B cell (primary cell): ENCODE results near the gene MORC2. TPM values are rescaled to one million over a fixed set of nuclear protein-coding genes. Genes with fewer than 3 reads are reported as not detected.

Experiments used
- ATAC-seq: fragments of 200-7000 bp; cut with Tn5 transposase; one replicate; pipeline ENCODE4 v1.10.0; 2021; ENCODE audit warnings: low read depth, mild to moderate bottlenecking, moderate number of reproducible peaks, moderate library complexity
- CTCF ChIA-PET: fragments of 350-600 bp; sonication (Branson Sonifier 250); formaldehyde crosslinking; loops from one replicate; lab custom pipeline; 2021; ENCODE audit warnings: antibody characterized with exemption, inconsistent platforms; lab: Charles Lee
- POLR2A ChIA-PET: fragments of 350-600 bp; sonication (Branson Sonifier 250); formaldehyde crosslinking; loops from one replicate; lab custom pipeline; 2021; ENCODE audit warnings: antibody characterized with exemption; lab: Charles Lee
- DNase-seq: peaks from one replicate; pipeline ENCODE4 v3.0.0; 2013
- H2AFZ ChIP-seq: 2 replicates; pipeline ENCODE4 v1.6.1; 2012; ENCODE audit warnings: mild to moderate bottlenecking, low read depth, low read length; ENCODE audit not compliant: insufficient read depth, poor library complexity, severe bottlenecking
- H3K27ac ChIP-seq, 2 donors: 1 replicate in 1 of 2; 2 replicates in 1 of 2; pipeline ENCODE4 v1.5.1; 2012 to 2013; ENCODE audit warnings: low read length in 2 of 2, mild to moderate bottlenecking in 2 of 2, moderate library complexity in 1 of 2
- H3K27me3 ChIP-seq, 4 experiments: fragments of 200-600 bp in 1 of 4; sonication (generic) in 1 of 4; replicated peaks in 1 of 4; 1 replicate in 2 of 4; 2 replicates in 2 of 4; pipeline versions ENCODE4 v1.6.1 to v1.7.0; 2013 to 2016; ENCODE audit warnings: low read length in 3 of 4, mild to moderate bottlenecking in 2 of 4, mixed read lengths in 1 of 4, moderate library complexity in 1 of 4; ENCODE audit not compliant: insufficient read depth in 4 of 4, control insufficient read depth in 3 of 4; ENCODE audit errors: control extremely low read depth in 1 of 4
- H3K36me3 ChIP-seq, 2 experiments: replicated peaks in 1 of 2; 1 replicate in 1 of 2; 2 replicates in 1 of 2; pipeline versions ENCODE4 v1.6.1 to v1.7.1; 2013; ENCODE audit warnings: low read length in 1 of 2; ENCODE audit not compliant: insufficient read depth in 2 of 2, control insufficient read depth in 1 of 2; ENCODE audit errors: control extremely low read depth in 1 of 2, extremely low read depth in 1 of 2
- H3K4me1 ChIP-seq, 2 donors: fragments of 200-600 bp in 1 of 2; sonication (generic) in 1 of 2; 1 replicate in 1 of 2; 2 replicates in 1 of 2; pipeline versions ENCODE4 v1.5.1 to v1.6.1; 2013 to 2017; ENCODE audit warnings: low read length in 2 of 2; ENCODE audit not compliant: control insufficient read depth in 2 of 2, insufficient read depth in 2 of 2
- H3K4me2 ChIP-seq: replicated peaks from 2 replicates; pipeline ENCODE3; 2012; ENCODE audit warnings: mild to moderate bottlenecking, low read depth, low read length; ENCODE audit not compliant: poor library complexity, severe bottlenecking
- H3K4me3 ChIP-seq, 5 experiments: fragments of 200-600 bp in 1 of 5; sonication (generic) in 1 of 5; 1 replicate in 3 of 5; 2 replicates in 2 of 5; pipeline versions ENCODE4 v1.5.1 to v1.7.0; 2011 to 2016; ENCODE audit warnings: low read length in 4 of 5, mild to moderate bottlenecking in 4 of 5, low read depth in 2 of 5, control low read depth in 1 of 5, moderate library complexity in 1 of 5; ENCODE audit not compliant: insufficient read depth in 1 of 5; ENCODE audit errors: control extremely low read depth in 1 of 5, extremely low read depth in 1 of 5
- H3K79me2 ChIP-seq: fragments of 200-600 bp; sonication (generic); one replicate; pipeline ENCODE4 v1.6.0; 2016; ENCODE audit warnings: low read length; ENCODE audit not compliant: control insufficient read depth, insufficient read depth
- H3K9ac ChIP-seq: fragments of 200-600 bp; sonication (generic); 2 replicates; pipeline ENCODE4 v1.6.1; 2017; ENCODE audit warnings: mild to moderate bottlenecking, low read length, moderate library complexity
- H3K9me3 ChIP-seq, 3 donors: one replicate each; pipeline versions ENCODE4 v1.6.1 to v1.7.1; 2013; ENCODE audit warnings: low read length in 2 of 3; ENCODE audit not compliant: control insufficient read depth in 2 of 3, insufficient read depth in 1 of 3; ENCODE audit errors: control extremely low read depth in 1 of 3
- H4K20me1 ChIP-seq: 2 replicates; pipeline ENCODE4 v1.6.0; 2012; ENCODE audit warnings: mild to moderate bottlenecking, low read length; ENCODE audit not compliant: insufficient read depth, control insufficient read depth, poor library complexity, severe bottlenecking
- H3K27ac Mint-ChIP-seq: one replicate; pipeline ENCODE4 v1.8.0; 2021; ENCODE audit warnings: mixed read lengths
- H3K27me3 Mint-ChIP-seq: one replicate; pipeline ENCODE4 v1.8.0; 2021; ENCODE audit warnings: mixed read lengths
- H3K4me1 Mint-ChIP-seq: one replicate; pipeline ENCODE4 v1.8.0; 2021; ENCODE audit warnings: mixed read lengths
- H3K4me3 Mint-ChIP-seq: one replicate; pipeline ENCODE4 v1.8.0; 2021; ENCODE audit warnings: mixed read lengths
- H3K9me3 Mint-ChIP-seq: one replicate; pipeline ENCODE4 v1.8.0; 2022; ENCODE audit warnings: mixed read lengths; ENCODE audit not compliant: insufficient read depth
- EZH2 ChIP-seq: IDR thresholded peaks from 2 replicates; pipeline ENCODE4 v1.6.1; 2012; ENCODE audit warnings: borderline replicate concordance, low read depth, mild to moderate bottlenecking, moderate library complexity, low read length; ENCODE audit not compliant: insufficient read depth, poor library complexity, severe bottlenecking
- WGBS: methylation state at CpG from one replicate; pipeline ENCODE4 v1.1.5; 2013; ENCODE audit warnings: missing lambda C conversion rate; ENCODE audit not compliant: insufficient coverage; 5-methylcytosine and 5-hydroxymethylcytosine counted together
- intact Hi-C: fragments of 100-400 bp; cut with micrococcal nuclease; formaldehyde crosslinking; loops from one replicate; pipeline ENCODE4 v1.10.0; 2022
- polyA plus RNA-seq: library from polyadenylated mRNA; depleted of rRNA; stranded (reverse); fragments of >200 nt; gene quantifications from 2 replicates; pipeline ENCODE4 v1.2.3, GENCODE V29; 2012
- total RNA-seq, 2 donors: library from RNA; stranded (reverse); fragments of 120-200 nt in 1 of 2; gene quantifications; 1 replicate in 1 of 2; 2 replicates in 1 of 2; pipeline versions ENCODE4 v1.2.3 to v1.2.4, GENCODE V29; 2013 to 2022
- TF ChIP-seq, protein P1 (sequence below): fragments of 200-600 bp; IDR thresholded peaks from one replicate; pipeline ENCODE4 v1.8.0; 2022; ENCODE audit warnings: antibody characterized with exemption, mild to moderate bottlenecking

Gene MORC2
- total and polyA plus RNA-seq, 2 donors (not counting 1 experiment from before 2014, with no cell fraction given): 10.1 to 25.0 TPM

DNA sequence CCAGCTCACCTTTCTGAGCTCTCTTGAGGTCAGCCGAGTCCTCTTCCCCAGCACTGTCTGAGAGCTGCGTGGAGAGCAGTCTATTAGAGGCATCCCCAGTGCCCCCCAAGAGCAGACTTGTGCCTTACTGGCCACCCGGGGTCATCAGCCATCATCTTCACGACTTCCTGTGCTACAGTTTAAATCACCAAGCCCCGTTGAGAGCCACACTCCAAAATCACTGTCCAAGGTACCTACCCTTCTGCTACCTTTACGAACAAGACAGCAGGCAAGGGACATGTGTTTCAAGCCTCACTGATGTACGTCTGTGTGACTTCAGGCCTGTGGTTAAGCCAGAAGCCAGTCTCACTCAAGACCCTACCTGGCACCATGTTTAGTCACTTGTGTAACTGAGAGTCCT is 35.1 kb downstream of the MORC2 start:
- 96% methylated on average over 7 of the region's 7 CpGs for WGBS
- no peak overlapping the region for H3K4me2 ChIP-seq
- no peak overlapping the region for H3K27ac Mint-ChIP-seq
- CTCF ChIA-PET: no interaction called here
- H3K27ac ChIP-seq: no peak overlapping the region
- no peaks in the 10 kb centered on the region for H3K4me1 Mint-ChIP-seq
- no peaks in the 10 kb centered on the region for H3K27me3 Mint-ChIP-seq
- POLR2A ChIA-PET: no interaction called here
- H3K9me3 ChIP-seq: no peaks in the 10 kb centered on the region
- H3K4me3 ChIP-seq: no peak overlapping the region
- no peak for TF ChIP-seq EZH2
- TF ChIP-seq, protein P1, sequence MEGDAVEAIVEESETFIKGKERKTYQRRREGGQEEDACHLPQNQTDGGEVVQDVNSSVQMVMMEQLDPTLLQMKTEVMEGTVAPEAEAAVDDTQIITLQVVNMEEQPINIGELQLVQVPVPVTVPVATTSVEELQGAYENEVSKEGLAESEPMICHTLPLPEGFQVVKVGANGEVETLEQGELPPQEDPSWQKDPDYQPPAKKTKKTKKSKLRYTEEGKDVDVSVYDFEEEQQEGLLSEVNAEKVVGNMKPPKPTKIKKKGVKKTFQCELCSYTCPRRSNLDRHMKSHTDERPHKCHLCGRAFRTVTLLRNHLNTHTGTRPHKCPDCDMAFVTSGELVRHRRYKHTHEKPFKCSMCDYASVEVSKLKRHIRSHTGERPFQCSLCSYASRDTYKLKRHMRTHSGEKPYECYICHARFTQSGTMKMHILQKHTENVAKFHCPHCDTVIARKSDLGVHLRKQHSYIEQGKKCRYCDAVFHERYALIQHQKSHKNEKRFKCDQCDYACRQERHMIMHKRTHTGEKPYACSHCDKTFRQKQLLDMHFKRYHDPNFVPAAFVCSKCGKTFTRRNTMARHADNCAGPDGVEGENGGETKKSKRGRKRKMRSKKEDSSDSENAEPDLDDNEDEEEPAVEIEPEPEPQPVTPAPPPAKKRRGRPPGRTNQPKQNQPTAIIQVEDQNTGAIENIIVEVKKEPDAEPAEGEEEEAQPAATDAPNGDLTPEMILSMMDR: no peak
- no peak overlapping the region for H2AFZ ChIP-seq
- DNase-seq: no peak
- peaks cover 2 to 79% of the 10 kb centered on the region in 2 experiments for H3K36me3 ChIP-seq
- no peak overlapping the region for H3K9ac ChIP-seq
- no peak overlapping the region for H3K4me3 Mint-ChIP-seq
- H4K20me1 ChIP-seq: no peaks in the 10 kb centered on the region
- no peaks in the 10 kb centered on the region for H3K27me3 ChIP-seq
- no peaks in the 10 kb centered on the region for H3K79me2 ChIP-seq
- no peak for ATAC-seq
- no peaks in the 10 kb centered on the region for H3K4me1 ChIP-seq
- intact Hi-C loops: no loop called here
- H3K9me3 Mint-ChIP-seq: no peaks in the 10 kb centered on the region

DNA sequence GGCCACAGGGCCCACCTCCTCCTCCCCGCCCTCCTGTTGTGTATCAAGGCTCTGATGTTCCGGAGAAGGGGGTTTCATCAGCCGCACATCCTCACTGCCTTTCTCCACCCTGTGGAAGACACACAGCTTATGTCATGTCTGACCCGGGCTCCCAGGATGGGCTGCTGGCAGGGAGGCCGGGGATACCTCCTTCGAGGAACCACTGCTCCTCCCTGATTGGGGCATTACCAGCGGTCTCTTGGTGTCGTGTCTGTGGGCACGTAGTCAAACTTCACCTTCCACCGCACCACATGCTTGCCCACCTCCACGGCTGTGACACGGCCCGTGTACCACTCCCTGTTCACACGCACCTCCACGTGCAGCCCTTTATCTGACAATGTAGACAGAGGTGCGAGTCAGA is 35.9 kb downstream of the MORC2 start:
- ChIA-PET CTCF (interaction anchor here (0.7 to 1.1 kb wide), 2 partner anchors 10 to 12 kb away, joined by 3 to 4 read pairs; no protein-coding TSS in a partner anchor), POLR2A (no interaction called here)
- no peak overlapping the region for H2AFZ ChIP-seq
- intact Hi-C loops: no loop called here
- TF ChIP-seq, protein P1: no peak
- TF ChIP-seq EZH2: no peak
- Mint-ChIP-seq H3K27me3 (no peaks in the 10 kb centered on the region), H3K4me3 (no peak overlapping the region), H3K9me3 (no peaks in the 10 kb centered on the region), H3K4me1 (no peaks in the 10 kb centered on the region), H3K27ac (no peak overlapping the region)
- H3K4me1 ChIP-seq: no peaks in the 10 kb centered on the region
- H3K79me2 ChIP-seq: no peaks in the 10 kb centered on the region
- H3K9me3 ChIP-seq: no peaks in the 10 kb centered on the region
- no peak overlapping the region for H3K4me2 ChIP-seq
- ATAC-seq (no peak), DNase-seq (no peak)
- no peak overlapping the region for H3K4me3 ChIP-seq
- H4K20me1 ChIP-seq: no peaks in the 10 kb centered on the region
- no peak overlapping the region for H3K27ac ChIP-seq
- H3K27me3 ChIP-seq: no peaks in the 10 kb centered on the region
- WGBS: 98% methylated on average over 16 of the region's 16 CpGs
- H3K36me3 ChIP-seq: peaks cover 2 to 80% of the 10 kb centered on the region in 2 experiments
- H3K9ac ChIP-seq: no peak overlapping the region
